ENCODE data around the gene C6orf132. TPM values are rescaled to one million over a fixed set of nuclear protein-coding genes. Genes with fewer than 3 reads are reported as not detected.

C6orf132 gene
- total and polyA plus RNA-seq, 9 of the 15 experiments (the other 6 are each of a cell fraction or from before 2014, with no cell fraction given) = 0.06 to 0.35 (median 0.14) TPM

DNA sequence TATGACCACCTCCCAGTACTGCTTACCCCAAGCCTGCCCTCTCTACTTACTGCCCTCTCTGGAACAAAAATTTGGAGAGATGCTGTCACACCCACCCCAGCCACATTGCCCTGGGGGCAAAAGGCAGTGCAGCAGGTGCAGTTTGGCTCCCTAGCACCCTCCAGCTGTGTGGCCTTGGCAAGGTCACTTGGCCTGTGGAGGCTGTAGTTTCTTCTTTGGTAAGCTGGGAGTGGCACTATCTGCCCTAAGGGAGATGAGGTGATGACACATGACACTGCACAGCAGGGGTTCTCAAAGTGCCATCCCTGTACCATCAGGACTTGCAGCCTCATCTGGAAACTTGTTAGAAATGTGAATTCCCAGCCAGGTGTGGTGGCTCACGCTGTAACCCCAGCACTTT, 47.3 kb downstream of the C6orf132 start:
- Histone ChIP-seq H3K9me1 (ENCODE audit: control insufficient read depth, insufficient read depth, low read length) (no peaks in the 10 kb centered on the region), H3K4me1 (replicated peaks in 1 of 2; ENCODE audit: control insufficient read depth in 2 of 2, insufficient read depth in 2 of 2, low read length in 2 of 2) (peaks cover 54 to 57% of the 10 kb centered on the region in 2 experiments), H3K4me2 (ENCODE audit: insufficient read depth, low read length) (no peak overlapping the region), H3K36me3 (ENCODE audit: control insufficient read depth, insufficient read depth, low read length) (no peaks in the 10 kb centered on the region), H2AFZ (ENCODE audit: low read depth, low read length) (no peak overlapping the region), H3K27ac (ENCODE audit: extremely low read depth, low read depth, low read length) (no peak overlapping the region), H3K9ac (ENCODE audit: insufficient read depth in 1 of 2, low read depth in 2 of 2, low read length in 2 of 2) (no peak overlapping the region), H3K79me2 (ENCODE audit: control insufficient read depth, insufficient read depth, low read length) (no peaks in the 10 kb centered on the region), H3K9me3 (replicated peaks; ENCODE audit: control insufficient read depth, insufficient read depth, low read depth, low read length) (no peaks in the 10 kb centered on the region), H4K20me1 (replicated peaks; ENCODE audit: control insufficient read depth, insufficient read depth, low read length) (no peaks in the 10 kb centered on the region), H3K27me3 (ENCODE audit: control insufficient read depth in 2 of 2, insufficient read depth in 2 of 2, low read length in 2 of 2) (no peaks in the 10 kb centered on the region), H3K4me3 (no peak overlapping the region)
- ChIA-PET CTCF (ENCODE audit: low intra/inter-chr PET ratio) (no interaction called here), POLR2A (interaction anchor here (1.1 to 5.6 kb wide), 4 partner anchors 8 to 42 kb away, joined by 3 to 48 read pairs (median 5); no protein-coding TSS in a partner anchor)
- no TSS peak for BruUV-seq (replicated peaks)
- in situ Hi-C loops (cut with MboI) = no loop called here
- TF ChIP-seq HNRNPK (IDR thresholded peaks at IDR 0.05; ENCODE audit: low read depth, low read length, poor library complexity, severe bottlenecking) (no peak), ERF (CRISPR knock-in tag; IDR thresholded peaks at IDR 0.05) (no peak), ZNF76 (CRISPR knock-in tag; IDR thresholded peaks at IDR 0.05; ENCODE audit: borderline replicate concordance) (no peak), ZNF445 (CRISPR knock-in tag; IDR thresholded peaks at IDR 0.05; ENCODE audit: low read depth) (no peak)
- TF ChIP-seq, protein P1, sequence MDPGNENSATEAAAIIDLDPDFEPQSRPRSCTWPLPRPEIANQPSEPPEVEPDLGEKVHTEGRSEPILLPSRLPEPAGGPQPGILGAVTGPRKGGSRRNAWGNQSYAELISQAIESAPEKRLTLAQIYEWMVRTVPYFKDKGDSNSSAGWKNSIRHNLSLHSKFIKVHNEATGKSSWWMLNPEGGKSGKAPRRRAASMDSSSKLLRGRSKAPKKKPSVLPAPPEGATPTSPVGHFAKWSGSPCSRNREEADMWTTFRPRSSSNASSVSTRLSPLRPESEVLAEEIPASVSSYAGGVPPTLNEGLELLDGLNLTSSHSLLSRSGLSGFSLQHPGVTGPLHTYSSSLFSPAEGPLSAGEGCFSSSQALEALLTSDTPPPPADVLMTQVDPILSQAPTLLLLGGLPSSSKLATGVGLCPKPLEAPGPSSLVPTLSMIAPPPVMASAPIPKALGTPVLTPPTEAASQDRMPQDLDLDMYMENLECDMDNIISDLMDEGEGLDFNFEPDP (CRISPR knock-in tag; IDR thresholded peaks at IDR 0.05) = no peak
- TF ChIP-seq, protein P2, sequence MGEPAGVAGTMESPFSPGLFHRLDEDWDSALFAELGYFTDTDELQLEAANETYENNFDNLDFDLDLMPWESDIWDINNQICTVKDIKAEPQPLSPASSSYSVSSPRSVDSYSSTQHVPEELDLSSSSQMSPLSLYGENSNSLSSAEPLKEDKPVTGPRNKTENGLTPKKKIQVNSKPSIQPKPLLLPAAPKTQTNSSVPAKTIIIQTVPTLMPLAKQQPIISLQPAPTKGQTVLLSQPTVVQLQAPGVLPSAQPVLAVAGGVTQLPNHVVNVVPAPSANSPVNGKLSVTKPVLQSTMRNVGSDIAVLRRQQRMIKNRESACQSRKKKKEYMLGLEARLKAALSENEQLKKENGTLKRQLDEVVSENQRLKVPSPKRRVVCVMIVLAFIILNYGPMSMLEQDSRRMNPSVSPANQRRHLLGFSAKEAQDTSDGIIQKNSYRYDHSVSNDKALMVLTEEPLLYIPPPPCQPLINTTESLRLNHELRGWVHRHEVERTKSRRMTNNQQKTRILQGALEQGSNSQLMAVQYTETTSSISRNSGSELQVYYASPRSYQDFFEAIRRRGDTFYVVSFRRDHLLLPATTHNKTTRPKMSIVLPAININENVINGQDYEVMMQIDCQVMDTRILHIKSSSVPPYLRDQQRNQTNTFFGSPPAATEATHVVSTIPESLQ (CRISPR knock-in tag; IDR thresholded peaks at IDR 0.05) = no peak
- no peak for ATAC-seq
- DNase-seq (ENCODE audit: extremely low read depth in 1 of 4, low spot score in 3 of 4) = no peak
- intact Hi-C loops (cut with micrococcal nuclease) = no loop called here
- WGBS (ENCODE audit: insufficient coverage, low coverage, missing lambda C conversion rate) = 50% methylated on average over 1 of the region's 1 CpG
- FAIRE-seq = no peak

All from K562 (cell line).